ENCODE measurements around the gene BRCA1.

The BRCA1 gene

DNA sequence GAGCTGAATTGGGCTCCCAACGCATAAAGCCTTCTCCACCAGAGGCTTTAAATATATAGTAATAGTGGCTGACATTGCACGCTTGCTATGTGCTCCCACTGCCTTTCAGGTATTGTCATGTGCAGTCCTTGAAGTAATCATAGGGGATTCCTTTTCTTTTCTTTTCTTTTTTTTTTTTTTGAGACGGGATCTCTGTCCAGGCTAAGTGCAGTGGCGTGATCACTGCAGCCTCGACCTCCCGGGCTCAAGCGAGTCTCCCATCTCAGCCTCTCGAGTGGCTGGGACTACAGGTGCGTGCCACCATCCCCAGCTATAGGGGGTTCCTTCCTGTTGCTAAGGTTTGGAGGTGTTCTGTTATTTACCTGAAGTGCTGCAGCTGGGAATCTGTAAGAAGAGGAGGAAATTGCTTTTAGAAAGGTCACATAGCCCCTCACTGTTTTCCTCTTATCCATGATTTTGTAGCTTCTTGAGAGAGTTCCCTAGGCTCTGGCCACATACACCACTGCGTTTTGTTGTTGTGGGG lies 126.1 kb downstream of the BRCA1 start:
- no peak for DNase-seq

DNA sequence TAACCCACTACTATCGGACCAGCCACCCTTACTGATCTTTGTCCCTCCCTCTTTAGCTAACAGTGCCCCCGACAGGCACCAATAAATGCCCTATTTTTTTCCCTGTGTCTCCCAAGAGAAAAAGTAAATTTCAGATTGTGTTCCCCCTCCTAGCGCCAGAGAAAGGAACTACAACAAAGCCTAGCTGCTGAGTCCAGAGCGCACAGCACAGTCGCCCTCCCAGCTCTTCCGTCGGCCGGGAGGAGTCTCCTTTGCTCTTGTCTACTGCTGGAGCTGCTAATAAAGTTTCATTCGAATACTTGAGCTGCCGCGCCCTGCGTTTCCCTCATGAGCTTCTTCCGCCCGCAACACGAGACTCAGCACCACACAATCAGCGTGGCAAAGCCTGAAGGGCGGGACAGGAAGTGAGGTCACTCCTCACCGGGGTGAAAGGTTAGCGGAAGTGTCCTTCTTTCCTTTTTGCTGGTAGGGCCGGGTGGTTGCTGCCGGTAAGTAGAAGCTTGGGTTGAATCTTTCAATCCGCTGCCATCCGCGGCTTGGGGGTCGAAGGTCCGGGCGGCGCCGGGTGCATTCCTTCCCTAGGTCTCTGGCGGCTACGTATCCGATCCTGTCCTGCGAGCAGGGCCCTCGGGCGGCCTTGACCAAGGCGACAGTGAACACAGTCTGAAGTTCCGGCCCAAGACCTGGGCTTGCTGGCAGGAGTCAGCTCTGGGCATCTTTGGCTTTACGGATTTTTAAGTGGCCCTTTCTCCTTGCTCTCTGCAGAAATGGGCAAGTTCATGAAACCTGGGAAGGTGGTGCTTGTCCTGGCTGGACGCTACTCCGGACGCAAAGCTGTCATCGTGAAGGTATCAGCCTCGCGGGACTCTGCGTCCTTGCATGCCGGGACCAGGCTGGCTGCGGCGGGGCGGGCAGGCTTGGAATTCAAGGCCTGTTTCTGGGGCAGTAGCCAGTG lies 126.9 kb downstream of the BRCA1 start, which contains the start of gene RPL27:
Gene RPL27 (plus strand): TSS at position 436 of the 955 bp plus-strand sequence. CDS start 332 bp downstream, at position 768.
- peak; percentile 100 for DNase-seq

- no peak for DNase-seq
Observed at GRCh38 chr17:42997390-42997983, 127.7 kb downstream of the BRCA1 start.

Data from EL (cell line).